ENCODE results near the gene NPAS1.
A peak's percentile ranks its signal among the peaks of the same experiment; 100 is the strongest.

NPAS1 gene

GRCh38 chr19:47020132-47020805 is 632 bp downstream of the NPAS1 start:
- ATAC-seq (no peak), DNase-seq (no peak)

DNA sequence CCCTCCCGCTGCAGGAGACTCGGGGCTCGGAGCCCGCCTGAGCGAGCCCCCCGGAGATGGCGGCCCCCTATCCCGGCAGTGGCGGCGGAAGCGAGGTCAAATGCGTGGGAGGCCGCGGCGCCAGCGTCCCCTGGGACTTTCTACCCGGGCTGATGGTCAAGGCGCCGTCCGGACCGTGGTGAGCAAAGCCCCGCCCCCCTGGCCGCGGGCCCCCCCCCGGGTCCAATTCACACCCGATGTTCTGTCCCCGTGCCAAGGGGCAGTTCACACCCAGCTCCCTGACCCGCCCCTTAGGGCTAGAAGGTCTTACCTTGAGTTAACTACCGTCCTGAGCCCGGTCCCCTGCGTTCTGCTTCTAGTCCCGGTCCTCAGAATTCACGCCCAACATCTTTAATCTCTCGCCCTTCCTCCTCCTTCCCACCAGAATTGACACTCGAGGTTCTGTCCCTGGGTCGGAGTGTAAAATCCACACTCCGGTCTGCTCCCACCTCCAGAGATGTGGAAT is 1.4 kb downstream of the NPAS1 start:
- DNase-seq (no peak), ATAC-seq (no peak)

DNA sequence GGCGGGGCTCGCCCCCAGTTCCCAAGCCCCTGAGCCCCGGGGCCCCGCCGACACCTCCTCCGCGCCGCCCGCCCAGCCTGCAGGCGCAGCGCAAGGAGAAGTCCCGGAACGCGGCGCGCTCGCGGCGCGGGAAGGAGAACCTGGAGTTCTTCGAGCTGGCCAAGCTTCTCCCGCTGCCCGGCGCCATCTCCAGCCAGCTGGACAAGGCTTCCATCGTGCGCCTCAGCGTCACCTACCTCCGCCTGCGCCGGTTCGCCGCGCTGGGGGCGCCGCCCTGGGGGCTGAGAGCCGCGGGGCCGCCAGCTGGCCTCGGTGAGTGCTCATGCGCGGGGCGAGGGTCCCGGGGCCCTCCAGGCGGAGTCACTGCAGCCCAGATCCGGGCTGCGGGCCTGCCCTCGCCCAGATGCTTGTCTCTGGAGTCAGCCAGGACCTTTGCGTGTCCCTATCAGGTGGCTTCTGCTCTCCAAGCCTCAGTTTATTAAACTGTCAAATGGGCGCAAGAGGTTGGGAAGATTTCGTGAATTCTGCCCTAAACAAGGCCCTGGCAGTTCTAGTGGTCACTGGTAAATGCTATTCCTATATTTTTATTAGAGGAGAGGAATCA is 2.0 kb downstream of the NPAS1 start:
- ATAC-seq (no peak), DNase-seq (no peak)

- DNase-seq (no peak), ATAC-seq (no peak)
Observed at GRCh38 chr19:47022140-47022536, 2.5 kb downstream of the NPAS1 start.

DNA sequence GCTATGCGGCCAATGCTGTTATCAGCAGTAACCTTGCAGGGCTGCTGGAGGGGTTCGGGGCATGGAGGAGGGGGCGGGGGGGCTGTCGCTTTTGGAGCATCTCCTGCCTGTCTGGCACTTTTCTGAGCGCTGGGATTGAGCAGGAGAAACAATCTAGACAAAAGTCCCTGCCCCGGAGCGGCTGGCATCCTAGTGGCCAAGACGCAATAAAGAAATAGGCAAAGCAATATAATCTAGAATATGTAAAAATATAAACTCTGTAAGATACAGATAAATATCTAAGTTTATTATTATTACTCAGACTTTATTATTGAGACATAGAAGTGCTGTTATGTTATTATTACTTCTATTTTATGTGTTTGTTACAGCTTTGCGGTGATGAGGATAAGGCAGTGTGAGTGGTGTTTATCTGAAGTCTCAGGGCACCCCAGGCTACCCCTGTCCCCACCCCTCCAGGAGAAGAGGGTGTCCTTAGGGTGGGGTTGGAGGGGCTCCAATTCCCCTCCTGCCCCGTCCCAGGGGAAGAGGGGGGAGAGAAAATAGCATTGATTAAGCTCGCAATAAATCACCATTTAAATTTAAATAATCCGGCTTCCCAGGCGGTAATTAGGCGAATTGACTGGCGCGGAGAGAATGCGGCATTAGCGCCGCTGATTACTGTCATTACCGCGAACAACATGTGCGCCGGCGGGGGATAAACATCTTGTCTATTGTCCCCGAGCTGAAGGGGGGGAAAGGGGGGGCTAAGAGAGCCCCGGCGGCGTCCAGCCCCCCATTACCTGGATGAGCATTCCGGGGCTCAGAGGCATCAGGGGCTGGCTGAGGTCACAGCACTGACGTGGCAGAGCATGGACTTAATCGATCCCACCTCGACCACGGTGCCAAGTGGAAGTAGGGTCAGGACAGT is 3.2 kb downstream of the NPAS1 start:
- no peak for ATAC-seq
- no peak for DNase-seq

DNA sequence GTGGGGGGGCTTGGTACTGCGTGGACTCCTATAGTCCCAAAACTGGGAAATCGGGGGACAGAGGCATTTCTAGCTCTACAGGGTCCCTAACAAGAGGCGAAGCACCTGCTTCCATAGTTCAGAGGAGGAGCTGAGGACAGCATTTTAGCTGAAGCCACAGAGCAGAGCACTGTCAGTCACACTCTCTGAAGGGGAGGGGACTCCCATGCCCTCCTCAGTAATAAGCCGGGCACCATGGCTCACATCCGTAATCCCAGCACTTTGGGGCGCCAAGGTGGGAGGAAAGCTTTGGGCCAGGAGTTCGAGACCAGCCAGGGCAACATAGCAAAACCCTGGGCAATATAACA is 3.8 kb downstream of the NPAS1 start:
- DNase-seq (no peak), ATAC-seq (no peak)

- ATAC-seq = no peak
- DNase-seq = no peak
Observed at GRCh38 chr19:47024502-47024901, 4.9 kb downstream of the NPAS1 start.

- no peak for DNase-seq
- ATAC-seq = no peak
Observed at GRCh38 chr19:47026156-47026555, 6.5 kb downstream of the NPAS1 start.

- no peak for ATAC-seq
- no peak for DNase-seq
Observed at GRCh38 chr19:47026889-47027288, 7.3 kb downstream of the NPAS1 start.

DNA sequence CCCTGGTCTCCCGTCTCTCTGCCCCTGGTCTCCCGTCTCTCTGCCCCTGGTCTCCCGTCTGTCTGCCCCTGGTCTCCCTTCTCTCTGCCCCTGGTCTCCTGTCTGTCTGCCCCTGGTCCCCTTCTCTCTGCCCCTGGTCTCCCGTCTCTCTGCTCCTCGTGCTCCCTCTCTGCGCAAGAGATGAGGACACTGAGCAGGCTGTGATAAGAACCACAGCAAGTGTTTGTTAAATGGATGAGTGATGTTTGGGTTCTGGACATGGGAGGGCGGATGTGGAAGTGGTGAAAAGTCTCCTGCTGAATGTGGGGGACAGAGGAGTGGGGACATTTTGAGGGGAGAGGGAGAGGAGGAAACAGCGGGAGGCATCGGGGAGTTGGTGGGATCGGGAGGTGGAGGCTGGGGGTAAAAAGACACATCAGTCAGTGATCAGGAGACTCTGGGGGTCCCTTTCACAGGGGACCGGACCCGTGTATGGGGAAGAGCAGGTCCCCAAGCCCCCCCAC is 8.0 kb downstream of the NPAS1 start:
- DNase-seq (no peak), ATAC-seq (no peak)

GRCh38 chr19:47028195-47028601 is 8.6 kb downstream of the NPAS1 start:
- ATAC-seq (no peak), DNase-seq (no peak)

- no peak for ATAC-seq
Observed at GRCh38 chr19:47032171-47032811, 12.7 kb downstream of the NPAS1 start.

GRCh38 chr19:47035127-47036096 is 15.8 kb downstream of the NPAS1 start:
- ATAC-seq (peak; percentile 92), DNase-seq (peak; percentile 98)

More at GRCh38 chr19:47032171-47032811, 12.7 kb downstream of the NPAS1 start:
- DNase-seq = peak; percentile 69

DNA sequence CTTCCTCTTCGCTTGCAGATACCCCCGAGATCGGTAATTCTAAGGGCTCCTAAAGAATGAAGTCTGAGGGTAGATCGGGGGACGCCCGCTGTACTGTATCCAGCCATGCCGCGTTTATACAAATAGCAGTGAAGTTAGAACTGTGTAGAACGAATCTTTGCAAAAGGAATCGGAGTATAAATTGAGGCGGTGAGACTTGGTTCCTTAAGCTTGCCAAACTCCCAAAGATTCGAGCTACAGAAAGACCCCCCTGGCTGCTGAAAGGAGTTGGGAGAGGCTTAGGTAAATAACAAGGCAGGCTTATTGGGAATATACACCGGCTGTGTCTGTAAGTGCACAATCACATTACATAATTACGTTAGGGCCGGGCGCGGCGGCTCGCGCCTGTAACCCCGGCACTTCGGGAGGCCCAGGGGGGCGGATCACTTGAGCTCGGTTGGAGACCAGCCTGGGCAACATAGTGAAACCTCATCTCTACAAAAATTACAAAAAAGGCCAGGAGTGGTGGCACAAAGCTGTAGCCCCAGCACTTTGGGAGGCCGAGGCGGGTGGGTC is 16.5 kb downstream of the NPAS1 start:
- no peak for DNase-seq
- ATAC-seq = no peak

DNA sequence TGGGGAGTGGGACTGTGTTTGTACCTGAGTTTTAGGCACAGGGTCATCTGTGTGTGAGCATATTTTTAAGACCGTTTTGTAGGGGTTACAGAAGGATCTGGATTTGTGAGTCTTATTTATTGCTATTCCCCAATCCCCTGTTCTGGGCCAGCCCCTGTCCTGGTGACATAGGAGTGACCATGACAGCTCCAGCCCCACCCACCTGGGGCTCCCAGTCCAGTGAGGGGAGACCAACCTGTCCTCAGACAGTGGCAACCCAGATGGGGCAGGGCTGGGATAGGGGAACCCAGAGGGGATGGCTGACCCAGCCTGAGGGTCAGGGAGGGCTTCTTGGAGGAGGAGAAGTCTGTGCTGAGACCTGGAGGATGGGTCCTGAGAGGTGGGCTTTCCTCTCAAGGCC is 18.1 kb downstream of the NPAS1 start:
- ATAC-seq = no peak
- no peak for DNase-seq

GRCh38 chr19:47039239-47039874 is 19.7 kb downstream of the NPAS1 start:
- no peak for DNase-seq

GRCh38 chr19:47040869-47041268 is 21.2 kb downstream of the NPAS1 start:
- no peak for DNase-seq
- ATAC-seq = no peak

More at GRCh38 chr19:47039239-47039874, 19.7 kb downstream of the NPAS1 start:
- no peak for ATAC-seq

GRCh38 chr19:47044946-47045866 is 25.6 kb downstream of the NPAS1 start:
- no peak for DNase-seq
- no peak for ATAC-seq

DNA sequence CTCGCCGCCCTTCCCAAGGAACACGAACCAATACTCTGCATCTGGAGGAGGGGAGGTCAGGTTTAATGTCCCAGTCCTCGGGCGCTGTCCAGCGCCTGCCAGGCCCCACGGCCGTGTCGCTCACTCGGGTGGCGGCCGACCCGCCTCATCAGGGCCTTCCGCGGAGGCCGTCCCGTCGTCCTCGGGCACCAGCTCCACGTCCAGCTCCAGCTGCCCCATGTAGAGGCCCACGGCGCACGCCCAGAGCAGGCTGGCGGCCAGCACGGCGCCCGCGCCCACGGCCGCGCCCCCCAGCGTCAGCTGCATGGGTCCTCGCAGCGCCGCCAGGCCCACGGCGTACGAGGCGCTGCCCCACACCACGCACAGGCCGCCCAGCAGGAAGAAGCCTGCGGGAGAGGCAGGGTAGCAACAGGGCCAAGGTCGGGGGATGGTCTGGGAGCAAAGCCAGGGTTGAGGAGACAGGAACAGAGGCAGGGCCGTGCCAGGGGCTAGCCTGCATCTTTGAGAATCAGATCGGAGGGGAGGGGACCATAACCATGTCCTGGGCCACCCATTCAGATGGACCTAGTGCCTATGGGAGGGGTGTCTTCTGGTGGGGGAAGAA is 26.3 kb downstream of the NPAS1 start:
- no peak for DNase-seq
- ATAC-seq = no peak
